Neural progenitor cell (in vitro differentiated cells): Measurements from ENCODE around the gene SCN8A. TPM values are rescaled to one million over a fixed set of nuclear protein-coding genes. Genes with fewer than 3 reads are reported as not detected.

Experiments
- DNase-seq: peaks from one replicate; pipeline ENCODE4 v3.0.0-alpha.2; 2016; ENCODE audit warnings: low spot score
- H2AFZ ChIP-seq: fragments of 200-600 bp; sonication (generic); replicated peaks from 2 replicates; pipeline ENCODE4 v1.6.1; 2016; ENCODE audit warnings: antibody characterized with exemption
- H3F3A ChIP-seq: fragments of 200-600 bp; sonication (generic); 2 replicates; pipeline ENCODE4 v1.6.1; 2016; ENCODE audit warnings: antibody characterized with exemption, low read depth
- H3K27ac ChIP-seq: fragments of 200-600 bp; sonication (generic); 2 replicates; pipeline ENCODE4 v1.5.1; 2016; ENCODE audit warnings: mild to moderate bottlenecking
- H3K27me3 ChIP-seq: fragments of 200-600 bp; sonication (generic); 2 replicates; pipeline ENCODE4 v1.6.1; 2016; ENCODE audit warnings: mild to moderate bottlenecking, moderate library complexity
- H3K36me3 ChIP-seq: fragments of 200-600 bp; sonication (generic); 2 replicates; pipeline ENCODE4 v1.5.1; 2016
- H3K4me1 ChIP-seq: fragments of 200-600 bp; sonication (generic); 2 replicates; pipeline ENCODE4 v1.6.1; 2016; ENCODE audit warnings: mixed run types
- H3K4me2 ChIP-seq: fragments of 200-600 bp; sonication (generic); 2 replicates; pipeline ENCODE4 v1.6.1; 2016
- H3K4me3 ChIP-seq: fragments of 200-600 bp; sonication (generic); 2 replicates; pipeline ENCODE4 v1.5.1; 2016
- H3K79me2 ChIP-seq: fragments of 200-600 bp; sonication (generic); 2 replicates; pipeline ENCODE4 v1.6.1; 2016; ENCODE audit warnings: low read depth
- H3K9ac ChIP-seq: fragments of 200-600 bp; sonication (generic); 2 replicates; pipeline ENCODE4 v1.6.1; 2016
- H3K9me3 ChIP-seq: fragments of 200-600 bp; sonication (generic); 2 replicates; pipeline ENCODE4 v1.5.1; 2016; ENCODE audit warnings: low read depth
- H4K20me1 ChIP-seq: fragments of 200-600 bp; sonication (generic); 2 replicates; pipeline ENCODE4 v1.6.1; 2016; ENCODE audit warnings: low read depth
- H3K27ac Mint-ChIP-seq: 3 replicates; pipeline ENCODE4 v1.8.0; 2021; ENCODE audit warnings: mixed read lengths
- H3K27me3 Mint-ChIP-seq: 2 replicates; pipeline ENCODE4 v1.8.0; 2022; ENCODE audit warnings: low read depth, mild to moderate bottlenecking, inconsistent platforms, moderate library complexity, mixed read lengths; ENCODE audit not compliant: insufficient read depth
- H3K36me3 Mint-ChIP-seq: 3 replicates; pipeline ENCODE4 v1.8.0; 2021; ENCODE audit warnings: mixed read lengths
- H3K4me1 Mint-ChIP-seq: 3 replicates; pipeline ENCODE4 v1.8.0; 2021; ENCODE audit warnings: mixed read lengths
- H3K4me3 Mint-ChIP-seq: 3 replicates; pipeline ENCODE4 v1.8.0; 2021; ENCODE audit warnings: mild to moderate bottlenecking, moderate library complexity, mixed read lengths
- H3K9me3 Mint-ChIP-seq: 3 replicates; pipeline ENCODE4 v1.8.0; 2020; ENCODE audit warnings: mixed read lengths
- CTCF ChIP-seq: fragments of 200-600 bp; sonication (generic); IDR thresholded peaks from 2 replicates; pipeline ENCODE4 v1.5.1; 2017; ENCODE audit warnings: antibody characterized with exemption, mild to moderate bottlenecking
- EZH2 ChIP-seq: fragments of 200-600 bp; sonication (generic); IDR thresholded peaks from 2 replicates; pipeline ENCODE4 v1.6.1; 2017; ENCODE audit warnings: antibody characterized with exemption, mild to moderate bottlenecking, moderate library complexity
- EZH2phosphoT487 ChIP-seq: fragments of 200-600 bp; sonication (generic); IDR thresholded peaks from 2 replicates; pipeline ENCODE4 v1.6.1; 2017; ENCODE audit warnings: antibody characterized with exemption
- total RNA-seq: library from RNA; depleted of rRNA; stranded (reverse); fragments of >200 nt; gene quantifications from 2 replicates; pipeline ENCODE4 v1.2.3, GENCODE V29; 2015; ENCODE audit warnings: low replicate concordance

Gene SCN8A
- total RNA-seq, 1 donor from 2014 or later, result 14.2 TPM

GRCh38 chr12:51833448-51834227 lies 242.6 kb downstream of the SCN8A start:
- peaks cover 89% of the 10 kb centered on the region for H4K20me1 ChIP-seq
- H3K27me3 Mint-ChIP-seq, result peaks cover 6% of the 10 kb centered on the region
- peaks cover 67% of the 10 kb centered on the region for H3K79me2 ChIP-seq
- H3K27ac Mint-ChIP-seq, result no peak overlapping the region
- no peak overlapping the region for H3K27ac ChIP-seq
- H2AFZ ChIP-seq, result no peak overlapping the region
- no peak overlapping the region for H3K9ac ChIP-seq
- peaks cover 77% of the 10 kb centered on the region for H3F3A ChIP-seq
- H3K4me3 Mint-ChIP-seq, result peak overlapping the region; percentile 41
- H3K4me1 Mint-ChIP-seq, result peaks cover 79% of the 10 kb centered on the region
- no peaks in the 10 kb centered on the region for H3K9me3 Mint-ChIP-seq
- H3K4me3 ChIP-seq, result no peak overlapping the region
- no peaks in the 10 kb centered on the region for H3K9me3 ChIP-seq
- no peak overlapping the region for H3K4me2 ChIP-seq
- H3K4me1 ChIP-seq, result peaks cover 82% of the 10 kb centered on the region
- no peak for DNase-seq
- H3K36me3 ChIP-seq, result no peaks in the 10 kb centered on the region
- TF ChIP-seq EZH2, result no peak
- TF ChIP-seq EZH2phosphoT487, result no peak
- no peak for TF ChIP-seq CTCF
- no peaks in the 10 kb centered on the region for H3K27me3 ChIP-seq
- H3K36me3 Mint-ChIP-seq, result peaks cover 7% of the 10 kb centered on the region

GRCh38 chr12:51834411-51834810 lies 243.4 kb downstream of the SCN8A start:
- Mint-ChIP-seq H3K36me3 (peaks cover 7% of the 10 kb centered on the region), H3K27ac (no peak overlapping the region), H3K27me3 (peaks cover 10% of the 10 kb centered on the region), H3K4me1 (peaks cover 79% of the 10 kb centered on the region), H3K4me3 (no peak overlapping the region), H3K9me3 (no peaks in the 10 kb centered on the region)
- no peak for TF ChIP-seq CTCF
- no peak for TF ChIP-seq EZH2
- no peak for TF ChIP-seq EZH2phosphoT487
- no peaks in the 10 kb centered on the region for H3K36me3 ChIP-seq
- H3K27me3 ChIP-seq, result no peaks in the 10 kb centered on the region
- DNase-seq, result no peak
- H3K79me2 ChIP-seq, result peaks cover 71% of the 10 kb centered on the region
- no peak overlapping the region for H3K27ac ChIP-seq
- H4K20me1 ChIP-seq, result peaks cover 91% of the 10 kb centered on the region
- H2AFZ ChIP-seq, result no peak overlapping the region
- H3K4me2 ChIP-seq, result peak overlapping the region; percentile 6
- no peak overlapping the region for H3K4me3 ChIP-seq
- peaks cover 77% of the 10 kb centered on the region for H3F3A ChIP-seq
- no peaks in the 10 kb centered on the region for H3K9me3 ChIP-seq
- peaks cover 82% of the 10 kb centered on the region for H3K4me1 ChIP-seq
- H3K9ac ChIP-seq, result no peak overlapping the region

GRCh38 chr12:51836041-51836826 lies 245.2 kb downstream of the SCN8A start:
- Histone ChIP-seq H3K36me3 (no peaks in the 10 kb centered on the region), H3F3A (peaks cover 74% of the 10 kb centered on the region), H3K4me3 (peak overlapping the region; percentile 30), H4K20me1 (peaks cover 95% of the 10 kb centered on the region), H3K9me3 (no peaks in the 10 kb centered on the region), H3K27ac (peak overlapping the region; percentile 94), H3K79me2 (peaks cover 72% of the 10 kb centered on the region), H3K4me2 (peak overlapping the region; percentile 71), H2AFZ (no peak overlapping the region), H3K4me1 (peaks cover 84% of the 10 kb centered on the region), H3K27me3 (no peaks in the 10 kb centered on the region), H3K9ac (no peak overlapping the region)
- DNase-seq, result peak; percentile 85
- TF ChIP-seq EZH2 (no peak), EZH2phosphoT487 (no peak), CTCF (no peak)
- Mint-ChIP-seq H3K4me3 (peak overlapping the region; percentile 54), H3K9me3 (no peaks in the 10 kb centered on the region), H3K27me3 (peaks cover 9% of the 10 kb centered on the region), H3K4me1 (peaks cover 79% of the 10 kb centered on the region), H3K36me3 (peaks cover 7% of the 10 kb centered on the region), H3K27ac (peak overlapping the region; percentile 59)
